ENCODE data around the gene WDR5B.
"Not testable (repeated sequence)": the region's sequence is repeated elsewhere in the genome, so short reads cannot be mapped to it uniquely, and the experiment has no call there.

The WDR5B gene

DNA sequence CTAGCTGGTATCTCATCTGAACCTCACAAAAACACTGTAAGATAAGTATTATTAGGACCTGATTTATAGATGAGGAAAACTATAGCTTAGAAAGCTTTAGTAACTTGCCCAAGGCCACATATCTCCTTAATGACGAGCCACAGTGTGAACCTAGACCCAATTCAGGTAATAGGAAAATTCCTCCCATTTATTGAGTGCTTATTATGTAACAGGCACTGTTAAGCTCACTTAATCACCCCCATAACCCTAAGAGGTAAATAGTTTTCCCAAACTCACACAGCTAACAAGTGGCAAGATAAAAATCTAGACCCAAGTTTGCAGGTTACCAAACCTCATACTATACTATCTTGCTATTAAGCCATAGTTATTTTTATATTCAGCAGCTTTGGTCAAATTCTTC lies 7.9 kb downstream of the WDR5B start:
- DNase-seq, result no peak

DNA sequence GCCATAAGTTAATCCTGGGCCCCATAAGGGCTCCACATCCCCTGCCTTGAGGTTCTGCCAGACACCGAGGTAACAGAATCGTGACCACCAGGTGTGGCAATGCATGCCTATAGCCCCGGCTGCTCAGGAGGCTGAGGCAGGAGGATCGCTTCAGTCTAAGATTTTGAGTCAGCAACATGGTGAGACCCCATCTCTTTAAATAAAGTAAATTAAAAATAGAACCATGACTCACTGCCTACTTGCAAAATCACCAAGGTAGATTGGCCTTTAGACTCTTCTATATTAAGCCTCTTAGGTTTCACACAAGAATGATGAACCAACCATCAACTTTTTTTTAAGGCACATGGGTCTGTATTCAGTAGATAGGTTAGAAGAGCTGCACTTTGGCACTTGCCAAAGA lies 9.7 kb downstream of the WDR5B start:
- no peak for DNase-seq

DNA sequence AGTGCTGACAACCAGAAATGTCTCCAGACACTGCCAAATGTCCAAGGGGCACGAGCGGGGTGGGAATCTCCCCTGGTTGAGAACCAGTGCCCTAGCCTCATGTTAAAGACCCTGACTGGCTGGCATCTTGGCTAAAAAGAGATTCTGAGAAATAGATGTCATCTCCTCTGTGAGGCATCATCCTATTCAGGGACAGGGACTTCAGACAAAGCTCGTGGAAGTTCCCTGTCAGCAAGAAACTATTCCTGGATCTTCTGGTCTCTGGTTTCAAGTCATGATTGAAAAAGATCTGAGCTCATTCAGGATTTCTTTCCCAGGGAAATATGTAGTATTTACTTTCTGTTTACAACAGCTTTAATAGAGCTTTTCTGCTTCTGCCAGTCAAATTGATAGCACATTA lies 10.8 kb downstream of the WDR5B start:
- no peak for DNase-seq

DNA sequence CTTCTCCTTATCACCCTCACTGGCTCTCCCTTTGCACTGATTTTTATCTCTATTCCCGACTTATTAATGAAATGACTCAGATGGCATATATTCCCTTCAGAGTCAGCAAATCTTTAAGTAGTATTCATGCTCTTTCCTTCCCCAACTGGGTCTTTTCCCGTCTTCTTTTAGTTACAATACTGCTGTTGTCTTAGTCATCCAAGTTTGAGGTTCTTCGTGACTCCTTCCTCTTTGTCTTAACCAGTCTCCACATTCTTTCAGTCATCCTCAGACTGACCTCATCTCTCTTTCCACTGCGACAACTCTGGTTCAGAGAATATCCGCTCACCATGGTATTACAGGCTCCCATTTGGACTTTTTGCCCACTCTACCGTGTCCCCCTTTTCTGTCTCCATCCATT lies 12.4 kb downstream of the WDR5B start:
- DNase-seq, result no peak

DNA sequence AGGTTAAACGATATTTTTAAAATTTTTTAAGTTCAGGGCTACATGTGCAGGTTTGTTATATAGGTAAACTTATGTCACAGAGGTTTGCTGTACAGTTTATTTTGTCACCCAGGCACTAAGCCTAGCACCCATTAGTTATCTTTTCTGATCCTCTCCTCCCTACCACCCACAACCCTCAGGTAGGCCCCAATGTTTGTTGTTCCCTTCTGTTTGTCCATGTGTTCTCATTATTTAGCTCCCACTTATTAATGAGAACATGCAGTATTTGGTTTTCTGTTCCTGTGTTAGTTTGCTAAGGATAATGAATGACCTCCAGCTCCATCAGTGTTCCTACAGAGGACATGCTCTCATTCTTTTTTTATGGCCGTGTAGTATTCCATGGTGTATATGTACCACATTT lies 16.9 kb downstream of the WDR5B start:
- DNase-seq, result no peak

DNA sequence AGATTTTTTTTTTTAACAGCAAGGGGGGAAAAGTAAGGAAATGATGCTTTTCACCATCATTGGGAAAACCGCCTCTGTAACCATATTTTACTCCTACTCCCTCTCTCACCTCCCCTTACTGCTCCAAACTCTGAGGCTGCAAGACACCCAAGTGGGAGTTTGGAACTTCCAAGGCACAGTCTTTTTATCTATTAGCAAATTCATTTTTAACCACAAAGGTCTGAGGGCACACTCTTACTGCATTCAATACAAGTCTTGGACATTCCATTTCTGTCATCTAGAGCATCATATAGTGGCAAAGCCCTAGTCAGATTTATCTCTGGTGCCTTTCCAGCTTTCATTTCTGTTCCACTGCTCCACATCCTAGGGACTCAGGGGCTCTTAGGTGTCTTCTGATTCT lies 18.7 kb downstream of the WDR5B start:
- DNase-seq, result no peak

DNA sequence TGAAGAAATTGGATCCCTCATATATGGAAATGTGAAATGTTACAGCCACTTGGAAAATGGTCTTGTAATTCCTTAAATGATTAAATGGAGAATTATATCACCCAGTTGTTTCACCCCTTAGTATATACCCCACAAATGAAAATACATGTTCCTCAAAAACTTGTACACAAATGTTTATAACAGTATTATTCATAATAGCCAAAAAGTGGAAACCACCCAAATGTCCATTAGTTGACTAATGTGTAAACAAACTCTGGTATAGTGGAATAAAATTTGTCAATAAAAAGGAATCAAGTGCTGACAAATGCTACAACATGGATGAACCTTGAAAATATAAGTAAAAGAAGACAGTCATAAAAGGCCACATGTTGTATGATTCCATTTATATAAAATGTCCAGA lies 19.4 kb downstream of the WDR5B start:
- DNase-seq, result no peak

DNA sequence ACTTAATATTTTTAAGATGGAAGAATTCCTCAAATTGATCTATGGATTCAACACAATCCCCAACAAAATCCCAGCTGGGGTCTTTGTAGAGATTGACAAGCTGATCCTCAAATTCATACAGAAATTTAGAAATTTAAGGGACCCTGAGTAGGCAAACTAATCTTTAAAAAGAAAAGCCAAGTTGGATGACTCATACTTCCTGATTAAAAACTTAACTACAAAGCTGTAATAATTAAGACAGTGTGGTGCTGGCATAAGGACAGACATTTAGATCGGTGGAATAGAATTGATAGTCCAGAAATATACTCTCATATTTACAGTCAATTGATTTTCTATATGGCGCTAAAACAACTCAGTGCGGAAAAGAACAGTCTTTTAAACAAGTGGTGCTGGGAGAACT lies 20.3 kb downstream of the WDR5B start:
- DNase-seq, result no peak

DNA sequence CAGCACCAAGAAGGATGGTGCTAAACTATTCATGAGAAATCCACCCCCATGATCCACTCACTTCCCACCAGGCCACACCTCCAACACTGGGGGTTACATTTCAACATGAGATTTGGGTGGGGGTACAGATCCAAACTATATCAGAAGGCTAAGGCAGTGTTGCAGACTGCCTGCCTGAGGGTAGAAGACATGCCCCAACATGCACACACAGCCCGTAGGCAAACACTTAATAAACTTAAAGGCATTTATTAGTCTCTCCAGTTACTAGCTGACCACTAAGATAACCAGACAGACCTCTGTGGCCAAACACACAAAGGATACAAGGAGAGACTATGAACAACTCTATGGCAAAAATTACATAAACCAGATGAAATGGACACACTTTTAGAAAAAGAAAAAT lies 21.7 kb downstream of the WDR5B start:
- no peak for DNase-seq

DNA sequence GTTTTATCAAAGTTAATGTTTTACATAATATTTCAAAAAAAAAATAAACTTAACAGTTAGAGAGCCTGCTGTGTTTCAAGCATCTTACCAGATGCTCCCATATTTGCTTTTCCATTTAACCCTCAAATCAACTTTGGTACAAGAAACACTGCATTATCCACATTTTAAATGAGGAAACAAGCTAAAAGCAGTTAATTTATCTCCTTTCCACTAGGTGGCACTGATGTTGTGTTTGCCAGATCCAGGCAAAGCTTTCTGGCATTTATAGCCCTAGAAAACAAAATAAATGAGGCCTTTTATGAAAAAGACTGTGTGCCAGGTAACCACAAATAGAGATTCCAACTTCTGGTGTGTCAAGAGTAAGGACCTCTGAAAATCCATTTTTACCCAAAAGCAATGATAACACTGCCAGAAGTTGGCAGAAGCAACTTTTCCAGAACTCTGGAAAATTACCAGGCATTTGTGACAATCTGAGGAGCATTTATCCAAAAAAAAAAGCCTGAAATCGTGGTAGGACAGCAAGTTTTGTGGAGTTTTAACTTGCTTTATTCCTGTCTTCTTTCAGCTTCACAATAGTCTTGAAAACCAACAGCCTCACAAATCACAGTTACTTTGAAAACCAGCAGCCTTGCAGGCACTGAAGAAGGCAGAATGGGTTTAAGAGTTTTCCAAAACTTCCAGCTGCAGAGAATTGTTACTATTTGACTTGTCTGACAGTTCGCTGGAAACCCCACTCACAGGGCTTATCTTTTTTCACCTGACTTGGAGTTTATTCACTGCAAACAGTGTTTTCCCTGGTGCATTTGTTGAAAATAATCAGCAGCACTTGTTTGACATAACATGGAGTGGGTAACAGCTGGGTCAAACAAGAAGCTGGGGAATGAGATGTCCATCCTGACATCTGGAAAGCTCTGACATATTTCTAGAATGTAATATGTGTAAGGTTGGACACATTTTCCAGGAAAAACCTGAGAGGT lies 22.7 kb downstream of the WDR5B start:
- peak; percentile 18 for DNase-seq

DNA sequence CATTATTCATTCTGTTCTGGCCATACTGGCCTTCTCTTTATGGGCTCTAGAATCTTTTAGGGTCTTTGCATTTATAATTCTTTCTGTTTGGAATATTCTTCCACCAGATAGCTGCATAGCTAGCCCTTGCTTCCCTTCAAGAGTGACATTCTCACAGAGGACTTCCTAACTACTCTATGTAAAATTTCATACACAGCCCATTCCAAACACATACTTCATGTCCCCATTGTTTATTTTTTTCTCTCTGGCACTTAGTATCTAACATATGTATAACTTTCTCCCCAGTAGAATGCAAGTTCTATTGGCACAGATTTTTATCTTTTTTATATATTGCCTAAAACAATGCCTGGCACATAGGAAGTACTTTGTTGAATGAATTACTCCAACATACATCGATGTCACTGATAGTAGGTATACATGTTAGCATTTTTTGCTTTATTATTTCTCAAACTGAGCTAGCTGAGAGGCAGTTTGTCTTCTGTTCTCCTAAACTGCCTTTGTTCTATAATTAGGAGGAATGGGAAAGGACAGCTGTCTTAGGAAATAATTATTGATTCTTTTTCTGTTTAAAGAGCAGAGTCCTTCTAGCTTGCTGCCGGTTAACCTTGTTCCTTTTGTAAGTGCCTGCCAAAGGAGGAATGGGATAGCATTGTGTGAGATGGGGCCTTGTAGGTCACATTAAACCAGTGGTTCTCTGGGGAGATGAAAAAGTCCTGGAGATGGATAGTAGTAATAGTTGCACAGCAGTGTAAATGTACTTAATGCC lies 24.0 kb downstream of the WDR5B start:
- DNase-seq, result no peak

DNA sequence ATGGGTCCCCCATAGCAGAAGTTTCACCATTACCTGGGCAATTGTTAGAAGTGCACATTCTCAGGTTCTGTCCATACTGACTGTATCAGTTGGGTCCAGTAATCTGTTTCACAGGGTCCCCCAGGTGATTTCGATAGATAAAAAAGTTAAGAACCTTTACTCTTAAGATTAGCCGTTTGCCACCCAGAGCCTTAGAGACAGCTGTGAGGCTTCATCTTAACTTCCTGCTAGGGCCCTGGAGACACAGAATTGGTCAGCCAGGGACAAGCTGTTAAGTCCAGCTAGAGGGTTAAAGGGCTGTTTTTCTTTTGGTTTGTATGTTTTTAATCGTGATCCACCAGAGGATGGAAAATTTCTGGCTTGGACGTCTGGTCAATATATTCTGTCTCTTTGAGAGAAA lies 25.2 kb downstream of the WDR5B start:
- DNase-seq, result no peak

DNA sequence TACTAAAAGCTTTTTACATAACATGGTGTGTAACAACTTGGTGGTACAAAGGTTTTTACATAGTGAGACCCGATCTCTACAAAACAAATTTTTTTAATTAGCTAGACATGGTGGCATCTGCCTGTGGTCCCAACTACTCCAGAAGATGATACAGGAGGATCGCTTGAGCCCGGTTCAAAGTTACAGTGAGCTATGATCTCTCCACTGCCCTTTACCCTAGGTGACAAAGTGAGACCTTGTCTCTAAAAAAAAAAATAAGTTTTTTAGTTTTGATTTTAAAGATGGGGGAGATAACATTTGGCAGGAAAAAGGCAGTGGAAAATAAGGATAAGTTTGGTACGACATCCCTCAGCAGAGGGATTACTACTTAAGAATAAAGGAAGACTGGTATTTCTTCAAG lies 26.0 kb downstream of the WDR5B start:
- DNase-seq, result no peak

DNA sequence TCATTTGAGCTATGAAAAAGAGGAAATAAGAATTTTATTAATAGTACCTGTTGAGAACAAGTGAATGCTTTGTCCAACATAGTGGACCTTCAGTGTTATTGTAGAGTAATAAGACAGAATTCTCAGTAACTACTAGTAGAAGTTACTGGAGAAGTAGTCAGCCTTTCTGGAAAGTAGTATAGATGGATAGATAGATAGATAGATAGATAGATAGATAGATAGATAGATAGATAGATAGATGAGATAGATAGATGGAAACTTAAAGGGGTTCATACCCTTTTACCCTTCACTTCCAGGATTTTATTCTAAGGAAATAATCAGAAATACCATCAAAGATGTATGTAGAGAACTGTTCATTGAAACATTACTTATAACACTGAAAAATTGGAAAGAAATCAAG lies 26.7 kb downstream of the WDR5B start:
- no peak for DNase-seq

DNA sequence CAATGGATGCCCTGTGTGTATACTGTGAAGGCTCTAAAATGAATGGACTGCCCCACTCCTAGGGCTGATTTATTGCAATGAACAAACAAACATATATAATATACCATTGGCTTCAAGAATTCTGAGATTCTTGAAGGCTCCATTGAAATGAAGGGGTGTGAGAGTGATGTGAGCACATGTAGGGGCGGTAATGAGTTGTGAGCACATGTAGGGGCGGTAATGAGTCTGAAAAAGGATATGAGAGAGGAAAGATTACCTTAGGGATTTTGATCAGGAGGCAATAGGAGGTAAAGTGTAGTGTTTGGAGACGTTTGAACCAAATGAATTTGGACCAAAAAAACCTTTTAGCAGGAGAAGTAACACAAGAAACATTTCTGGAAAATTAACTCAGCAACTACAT lies 28.2 kb downstream of the WDR5B start:
- DNase-seq, result no peak

DNA sequence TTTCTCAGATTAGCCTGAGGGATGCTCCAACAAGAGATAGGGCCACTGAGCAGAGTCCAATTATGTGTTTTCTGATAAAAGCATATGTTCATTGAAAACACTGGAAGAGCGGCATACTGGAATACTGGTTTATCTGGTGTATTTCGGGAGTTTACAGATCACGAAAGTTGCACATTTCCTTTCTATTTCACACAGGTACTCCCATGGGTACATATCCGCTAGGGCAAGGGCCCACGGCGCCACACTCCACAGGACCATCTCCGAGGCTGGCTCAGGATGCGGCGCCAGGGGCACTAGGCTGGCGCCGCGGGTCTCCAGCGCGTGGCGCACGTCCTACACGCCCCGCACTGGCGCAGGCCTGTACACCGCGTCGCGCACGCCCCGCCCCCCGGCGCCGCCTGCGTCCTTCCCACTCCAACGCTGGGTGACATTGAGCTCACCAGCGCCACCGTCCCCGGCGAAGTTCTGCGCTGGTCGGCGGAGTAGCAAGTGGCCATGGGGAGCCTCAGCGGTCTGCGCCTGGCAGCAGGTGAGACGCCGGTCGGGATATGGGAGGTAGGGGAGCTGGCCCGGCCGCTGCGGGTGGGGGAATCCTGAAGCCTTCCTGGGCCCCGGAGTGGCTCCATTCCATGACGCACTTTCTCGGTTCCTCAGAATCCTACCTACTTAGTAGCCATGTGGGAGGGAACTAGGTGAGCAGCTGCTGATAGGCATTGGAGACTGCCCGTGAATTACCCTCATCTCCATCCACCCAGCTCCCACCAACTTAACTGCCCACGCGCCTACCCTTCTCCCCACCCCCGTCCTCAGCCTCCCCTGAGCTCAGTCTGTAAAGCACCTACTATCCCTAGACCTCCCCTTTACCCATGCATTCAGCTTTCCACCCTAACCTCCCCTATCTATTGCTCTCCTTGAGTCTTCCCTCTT lies 31.8 kb downstream of the WDR5B start, which contains the start of gene FAM162A:
TSS of gene FAM162A (plus strand) at position 412 of the 927 bp plus-strand sequence. CDS start at position 496, 84 bp downstream.
- peak; percentile 97 for DNase-seq

DNA sequence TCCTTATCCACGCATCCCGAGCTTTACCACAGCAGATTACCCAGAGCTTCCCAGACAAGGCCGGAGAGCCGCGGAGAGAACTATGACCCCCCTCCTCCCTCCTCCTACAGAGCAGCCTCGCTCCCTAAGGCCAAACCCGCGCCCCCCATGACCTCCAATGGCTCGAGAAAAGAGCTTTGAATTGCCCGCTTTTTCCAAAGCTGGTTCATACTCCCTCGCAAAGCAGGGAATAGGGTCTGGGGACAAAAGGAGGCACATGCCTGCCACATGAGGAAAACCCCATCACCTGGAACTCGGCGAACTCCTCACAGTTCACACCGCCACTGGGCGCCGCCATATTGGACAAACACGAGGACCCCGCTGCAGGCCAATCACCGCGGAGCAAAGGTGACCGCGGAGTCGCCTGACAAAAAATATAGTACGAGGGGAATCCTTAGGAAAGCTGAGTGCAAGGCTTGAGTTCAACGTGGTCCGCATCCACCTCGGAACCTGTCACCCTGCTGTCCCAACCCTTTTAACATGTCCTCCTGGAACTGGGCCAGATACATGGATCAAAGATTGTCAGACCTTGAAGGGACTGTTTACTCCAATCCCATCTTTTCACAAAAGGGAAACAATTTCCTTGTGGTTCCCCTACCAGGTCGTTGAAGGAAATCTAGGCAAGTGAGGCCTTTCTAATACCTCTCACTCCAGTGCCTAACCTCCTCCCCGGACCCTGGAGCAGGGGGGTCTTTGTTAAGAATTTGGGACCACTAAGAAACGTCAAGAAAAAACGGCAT lies 32.8 kb downstream of the WDR5B start, which contains the start of gene MIX23:
TSS of gene MIX23 (minus strand) at position 344 of the 779 bp plus-strand sequence. CDS start at position 337, 7 bp downstream.
- DNase-seq, result peak; percentile 85

DNA sequence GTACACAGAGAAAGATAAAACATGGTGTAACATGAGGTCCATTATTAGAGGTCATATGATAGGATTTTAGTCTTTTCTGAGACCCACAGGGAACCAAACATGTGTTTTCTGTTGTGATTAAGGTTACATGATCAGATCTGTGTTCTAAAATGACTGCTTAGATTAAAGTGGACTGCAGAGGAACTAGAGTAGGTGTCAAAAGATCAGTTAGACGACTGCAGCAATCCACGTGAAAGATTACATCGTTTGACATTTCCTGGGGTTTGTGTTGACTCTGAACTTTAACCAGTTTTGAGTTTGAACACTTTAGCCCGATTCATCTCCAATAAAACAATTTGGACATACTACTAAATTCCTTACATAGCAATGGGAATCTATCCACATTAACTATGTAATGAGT lies 37.9 kb downstream of the WDR5B start:
- no peak for DNase-seq

DNA sequence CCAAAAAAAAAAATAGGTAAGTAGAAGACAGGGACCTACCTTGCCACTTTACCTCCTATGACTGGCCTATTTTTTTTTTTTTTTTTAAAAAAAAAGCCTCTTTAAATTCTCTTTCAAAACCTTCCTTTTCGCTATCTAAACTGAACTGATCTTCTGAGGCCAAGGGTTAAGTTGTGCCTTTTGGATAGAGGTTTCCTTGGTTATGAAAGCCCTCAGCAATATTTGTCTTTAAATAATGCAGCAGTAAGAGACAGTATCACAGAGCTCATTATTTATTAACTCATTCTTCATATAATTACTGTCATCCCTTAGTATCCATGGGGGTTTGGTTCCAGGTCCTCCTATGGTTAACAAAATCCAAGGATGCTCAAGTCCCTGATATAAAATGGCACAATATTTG lies 41.8 kb downstream of the WDR5B start:
- DNase-seq, result no peak

DNA sequence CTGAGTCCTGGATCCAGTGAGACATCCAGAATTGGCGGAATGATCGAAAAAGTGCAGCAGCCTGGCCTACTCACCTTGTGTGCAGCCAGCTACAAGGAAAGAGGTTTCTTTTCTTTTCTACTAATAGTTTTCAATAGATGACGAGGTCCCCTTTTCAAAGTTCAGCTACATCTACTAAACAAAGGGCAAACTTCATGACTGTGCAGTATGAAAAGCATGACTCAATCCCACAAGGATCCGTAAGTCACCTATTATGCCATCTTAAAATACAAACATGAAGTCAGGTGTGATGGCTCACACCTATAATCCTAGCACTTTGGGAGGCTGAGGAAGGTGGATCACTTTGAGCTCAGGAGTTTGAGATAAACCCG lies 49.5 kb downstream of the WDR5B start:
- DNase-seq, result no peak

DNA sequence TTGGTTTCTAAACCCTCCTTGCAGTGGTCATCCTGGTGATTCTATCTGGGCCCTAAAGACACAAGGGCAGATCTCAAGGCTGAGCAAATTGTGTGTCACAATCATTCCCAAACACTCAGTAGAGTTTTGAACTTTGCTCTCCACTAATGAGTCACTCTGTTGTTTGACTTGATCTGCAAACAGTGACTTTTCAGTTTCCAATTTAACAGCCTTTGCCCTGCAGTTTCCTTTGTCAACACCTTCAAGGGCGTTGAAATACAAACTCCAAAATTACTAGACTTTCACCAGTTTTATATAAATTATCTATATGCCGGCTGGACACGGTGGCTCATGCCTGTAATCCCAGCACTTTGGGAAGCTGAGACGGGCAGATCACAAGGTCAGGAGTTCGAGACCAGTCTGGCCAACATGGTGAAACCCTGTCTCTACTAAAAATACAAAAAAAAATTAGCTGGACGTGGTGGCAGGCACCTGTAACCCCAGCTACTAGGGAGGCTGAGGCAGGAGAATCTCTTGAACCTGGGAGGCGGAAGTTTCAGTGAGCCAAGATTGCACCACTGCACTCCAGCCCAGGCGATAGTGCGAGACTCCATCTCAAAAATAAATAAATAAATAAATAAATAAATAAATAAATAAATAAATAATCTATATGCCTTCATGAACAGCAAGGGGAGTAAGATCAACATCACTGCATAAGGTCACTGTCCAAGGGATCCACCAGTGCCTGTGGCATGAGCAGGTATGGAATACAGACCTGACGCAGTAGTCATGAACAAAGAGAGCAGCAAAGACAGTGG lies 50.1 kb downstream of the WDR5B start:
- not testable (repeated sequence) for DNase-seq
